DMS53 treated with DMSO at 0.1 percent for 48 hours (cell line): ENCODE results near the gene GOLT1A.

Experiments
- DNase-seq: peaks from one replicate; lab custom pipeline; 2025; ENCODE audit not compliant: unreplicated experiment; lab: John Stamatoyannopoulos, UW

GOLT1A gene

GRCh38 chr1:204194080-204194479, 19.7 kb downstream of the GOLT1A start:
- DNase-seq = no peak

- no peak for DNase-seq
Observed at GRCh38 chr1:204192589-204193352, 21.0 kb downstream of the GOLT1A start.

DNA sequence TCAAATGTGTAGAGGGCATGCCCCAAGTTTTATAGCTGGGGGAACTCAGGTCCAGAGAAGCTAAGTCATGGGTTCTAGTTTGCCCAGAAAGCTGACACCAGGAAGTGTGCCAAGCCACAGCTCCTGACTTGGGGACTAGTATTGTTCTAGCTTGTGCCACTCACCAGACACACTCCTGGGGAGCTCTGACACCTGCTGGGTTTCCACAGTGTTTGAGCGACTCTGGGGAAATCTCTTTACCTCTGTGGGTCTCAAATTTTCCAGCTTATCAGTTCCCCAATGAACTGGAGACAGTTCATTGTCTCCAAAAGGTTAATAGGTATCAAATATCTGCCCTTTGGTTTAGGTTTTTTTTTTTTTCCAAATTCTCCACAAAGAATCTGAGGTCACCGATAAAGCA, 21.7 kb downstream of the GOLT1A start:
- no peak for DNase-seq

DNA sequence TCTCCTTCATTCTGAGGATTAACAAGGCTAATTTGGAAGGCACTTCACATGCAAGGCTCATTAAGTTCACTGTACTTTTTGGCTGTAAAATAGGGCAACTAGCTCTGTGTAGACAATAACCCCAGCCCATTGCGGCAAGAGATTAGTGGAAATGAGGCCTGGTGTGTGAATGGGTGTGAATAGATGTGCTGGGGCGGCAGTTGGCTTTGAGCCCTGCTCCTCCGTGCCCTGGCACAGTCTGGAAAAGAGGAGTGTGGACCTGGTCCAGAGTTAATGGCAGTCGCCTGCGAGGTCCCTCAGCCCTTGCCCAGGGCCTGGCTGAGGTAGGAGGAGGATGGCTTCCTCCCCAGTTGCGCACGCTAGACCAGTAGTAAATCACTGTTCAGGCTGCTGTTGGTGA, 22.3 kb downstream of the GOLT1A start:
- DNase-seq = no peak

- peak; percentile 41 for DNase-seq
Observed at GRCh38 chr1:204190212-204191211, 23.3 kb downstream of the GOLT1A start.

DNA sequence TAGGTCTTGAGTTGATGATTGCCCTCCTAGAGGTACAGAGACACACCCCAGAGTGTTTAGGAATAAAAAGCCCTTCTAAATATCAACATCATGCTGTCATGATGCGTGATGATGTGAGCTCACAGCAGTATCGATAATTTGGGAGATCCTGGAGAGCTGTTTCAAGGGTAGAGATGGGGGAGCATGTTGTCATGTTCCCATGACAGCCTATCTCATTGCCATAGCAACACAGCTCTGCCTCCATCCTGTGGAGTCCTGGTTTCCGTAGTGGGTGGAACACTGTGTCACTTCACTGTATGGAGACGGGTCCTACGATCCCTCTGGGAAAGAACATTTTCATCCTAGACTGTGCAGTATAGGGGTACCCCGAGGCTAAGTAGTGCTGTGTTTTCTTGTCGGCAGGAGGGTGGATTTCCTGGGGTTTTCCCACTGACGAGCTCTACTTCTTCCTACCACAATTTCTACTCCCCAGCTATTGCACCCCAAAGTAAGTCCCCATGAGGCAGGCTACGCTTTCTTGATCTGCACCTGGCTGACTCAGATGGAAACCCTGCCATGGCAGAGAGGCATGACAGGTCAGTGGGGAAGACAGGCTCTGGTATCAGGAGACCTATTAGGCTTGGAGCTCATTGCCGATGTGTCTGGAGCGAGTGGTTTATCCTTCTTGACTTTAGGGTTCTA, 24.7 kb downstream of the GOLT1A start:
- no peak for DNase-seq

DNA sequence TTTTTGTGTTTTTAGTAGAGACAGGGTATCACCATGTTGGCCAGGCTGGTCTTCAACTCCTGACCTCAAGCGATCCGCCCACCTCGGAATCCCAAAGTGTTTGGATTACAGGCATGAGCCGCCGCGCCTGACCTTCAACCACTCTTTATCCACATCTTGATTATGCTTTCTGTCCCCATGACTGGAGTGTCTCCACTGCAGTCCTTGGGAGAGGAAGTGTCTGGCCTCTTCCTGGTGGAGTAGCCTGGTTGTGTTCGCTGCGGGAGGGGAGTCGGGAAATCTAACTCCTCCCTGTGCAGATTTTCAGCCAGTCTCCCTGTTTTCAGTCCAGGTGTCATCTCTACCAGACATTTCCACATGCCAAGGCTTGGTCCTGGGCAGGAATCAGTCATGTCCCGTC, 27.2 kb downstream of the GOLT1A start:
- no peak for DNase-seq

DNA sequence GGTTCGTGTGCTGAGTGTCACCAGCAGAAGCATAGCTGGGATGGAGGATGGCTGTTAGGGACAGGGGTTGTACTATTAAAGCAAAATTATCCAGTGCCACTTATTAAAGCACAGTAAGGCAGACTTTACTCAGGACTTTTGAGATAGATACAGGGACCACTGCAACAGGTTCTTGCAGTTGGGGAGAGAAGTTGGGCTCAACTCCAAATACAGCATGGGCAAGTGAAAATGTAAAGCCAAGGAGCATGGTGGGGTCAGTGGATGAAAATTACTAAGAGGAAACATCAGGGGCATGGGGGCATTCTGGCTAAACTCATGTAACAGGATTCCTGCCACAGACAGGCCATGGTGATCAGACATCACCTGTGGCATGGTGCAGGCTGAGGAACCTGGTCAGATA, 32.7 kb downstream of the GOLT1A start:
- DNase-seq = no peak

- peak; percentile 88 for DNase-seq
Observed at GRCh38 chr1:204180133-204180532, 33.7 kb downstream of the GOLT1A start.

GRCh38 chr1:204178487-204179281, 35.1 kb downstream of the GOLT1A start:
- no peak for DNase-seq

- no peak for DNase-seq
Observed at GRCh38 chr1:204177133-204177532, 36.7 kb downstream of the GOLT1A start.

DNA sequence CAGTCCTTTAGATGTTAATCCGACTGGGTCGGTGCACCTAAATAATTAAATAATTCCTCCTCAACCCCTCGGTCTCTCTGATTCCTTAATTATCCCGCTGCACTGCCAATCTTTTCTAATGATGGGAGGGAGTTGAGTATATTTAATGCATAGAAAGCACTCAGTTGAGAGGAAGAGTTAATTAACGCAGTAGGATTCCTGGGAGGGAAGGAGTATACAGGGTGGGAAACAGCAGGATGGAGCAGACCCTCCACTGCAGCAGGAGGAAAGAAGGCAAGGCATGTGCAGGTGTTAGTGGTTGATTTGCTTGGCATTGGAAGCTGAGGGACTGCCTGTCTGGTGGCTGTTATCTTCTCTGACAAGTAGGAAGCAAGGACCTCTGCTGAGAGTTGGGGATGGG, 37.7 kb downstream of the GOLT1A start:
- DNase-seq = no peak

DNA sequence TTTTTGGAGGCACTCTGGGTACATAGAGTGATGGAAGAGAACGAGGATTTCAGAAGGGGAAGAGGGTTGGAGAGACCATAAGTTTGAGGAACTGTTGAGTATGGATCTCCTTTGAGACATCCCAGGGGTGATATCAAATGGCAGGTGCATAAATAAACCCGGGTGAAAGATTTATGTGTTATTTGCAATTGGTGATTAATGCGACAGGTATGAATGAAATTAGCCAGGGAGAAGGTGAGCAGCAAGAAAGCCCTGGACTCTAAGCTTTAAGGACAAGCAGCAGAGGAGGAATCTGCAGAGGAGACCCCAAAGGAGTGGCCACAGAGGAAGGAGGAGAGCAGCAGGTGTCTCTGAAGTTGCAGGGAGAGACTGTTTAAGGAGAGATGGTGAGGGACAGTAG, 38.8 kb downstream of the GOLT1A start:
- DNase-seq = no peak

GRCh38 chr1:204172404-204173029, 41.3 kb downstream of the GOLT1A start:
- DNase-seq = no peak

DNA sequence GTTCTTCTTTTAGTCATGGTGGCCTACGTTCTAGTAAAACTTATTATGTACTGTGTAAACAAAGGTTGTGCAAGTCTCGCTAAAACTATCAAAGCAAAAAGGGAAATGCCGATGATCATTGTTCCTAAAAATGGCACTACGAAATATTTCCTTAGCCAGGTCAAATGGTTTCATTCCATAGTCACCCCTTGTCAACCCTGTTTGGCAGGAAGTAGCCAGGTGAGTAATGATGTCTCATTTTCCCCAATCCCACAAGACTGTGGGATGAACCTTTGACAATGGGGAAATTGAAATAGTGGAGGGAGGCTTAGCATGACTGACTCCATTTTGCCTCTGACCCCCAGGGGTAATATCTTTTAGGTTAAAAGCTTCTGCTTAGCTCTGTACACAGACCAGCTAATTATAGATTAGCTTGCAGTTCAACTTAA, 42.0 kb downstream of the GOLT1A start:
- no peak for DNase-seq

GRCh38 chr1:204170494-204171155, 43.2 kb downstream of the GOLT1A start:
- no peak for DNase-seq

DNA sequence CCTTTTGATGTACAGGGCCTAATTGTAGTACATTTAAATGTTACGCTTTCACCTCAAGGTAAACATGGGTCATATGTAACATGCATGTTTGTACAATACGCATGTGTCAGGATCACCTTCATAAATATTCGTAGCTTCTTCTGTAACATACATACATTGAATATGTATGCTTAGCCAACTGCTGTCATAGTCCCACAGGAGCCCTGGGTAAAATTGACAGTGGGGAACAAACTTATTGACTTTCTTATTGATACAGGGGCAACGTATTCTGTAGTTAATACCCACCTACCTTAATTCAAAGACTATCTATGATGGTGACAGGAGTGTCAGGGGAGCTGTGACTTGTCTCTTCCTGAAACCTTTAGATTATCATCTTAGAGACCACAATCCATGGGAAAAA, 43.9 kb downstream of the GOLT1A start:
- no peak for DNase-seq

GRCh38 chr1:204167730-204168129, 46.1 kb downstream of the GOLT1A start:
- DNase-seq = no peak

- DNase-seq = no peak
Observed at GRCh38 chr1:204166219-204166618, 47.6 kb downstream of the GOLT1A start, which contains the start of gene REN. Gene REN, minus strand, starts transcription at chr1:204166337. Its CDS starts 44 bp downstream, at chr1:204166293.
